AG09319 (cell line): ENCODE data around the gene UBR2.
A peak's percentile ranks its signal among the peaks of the same experiment; 100 is the strongest.

Experiments
- DNase-seq: peaks from one replicate; pipeline ENCODE4 v3.0.0-alpha.2; 2010; ENCODE audit warnings: low read depth; ENCODE audit errors: extremely low read depth
- CTCF ChIP-seq: IDR thresholded peaks from 2 replicates; pipeline ENCODE4 v1.5.1; 2011; ENCODE audit warnings: low read depth, mild to moderate bottlenecking, inconsistent platforms, low read length, moderate library complexity

Gene UBR2

GRCh38 chr6:42563697-42564505 is at the start of gene UBR2:
UBR2 (plus strand) TSS chr6:42564029; CDS start chr6:42564320, 291 bp downstream.
- TF ChIP-seq CTCF = peak; percentile 6
- peak; percentile 97 for DNase-seq

DNA sequence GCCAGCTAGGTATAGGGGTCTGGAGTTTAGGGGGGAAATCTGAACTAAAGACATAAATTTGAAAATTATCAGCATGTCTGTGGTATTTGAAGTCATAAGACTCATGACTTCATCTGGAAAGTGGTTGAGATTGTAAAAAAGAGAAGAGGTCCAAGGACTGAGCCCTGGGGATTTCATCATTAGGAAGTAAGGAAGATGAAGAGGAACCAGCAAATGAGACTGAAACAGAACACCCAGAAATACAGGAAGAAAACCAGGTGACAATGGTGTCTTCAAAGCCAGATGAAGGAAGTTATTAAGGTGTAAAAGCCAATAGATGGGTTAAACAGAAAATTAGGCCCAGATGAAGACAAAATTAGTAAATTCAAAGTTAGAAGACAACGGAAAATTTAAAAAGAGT is 49.1 kb upstream of the UBR2 start:
- DNase-seq = no peak
- no peak for TF ChIP-seq CTCF

GRCh38 chr6:42519779-42520178 is 44.0 kb upstream of the UBR2 start:
- no peak for DNase-seq
- no peak for TF ChIP-seq CTCF

DNA sequence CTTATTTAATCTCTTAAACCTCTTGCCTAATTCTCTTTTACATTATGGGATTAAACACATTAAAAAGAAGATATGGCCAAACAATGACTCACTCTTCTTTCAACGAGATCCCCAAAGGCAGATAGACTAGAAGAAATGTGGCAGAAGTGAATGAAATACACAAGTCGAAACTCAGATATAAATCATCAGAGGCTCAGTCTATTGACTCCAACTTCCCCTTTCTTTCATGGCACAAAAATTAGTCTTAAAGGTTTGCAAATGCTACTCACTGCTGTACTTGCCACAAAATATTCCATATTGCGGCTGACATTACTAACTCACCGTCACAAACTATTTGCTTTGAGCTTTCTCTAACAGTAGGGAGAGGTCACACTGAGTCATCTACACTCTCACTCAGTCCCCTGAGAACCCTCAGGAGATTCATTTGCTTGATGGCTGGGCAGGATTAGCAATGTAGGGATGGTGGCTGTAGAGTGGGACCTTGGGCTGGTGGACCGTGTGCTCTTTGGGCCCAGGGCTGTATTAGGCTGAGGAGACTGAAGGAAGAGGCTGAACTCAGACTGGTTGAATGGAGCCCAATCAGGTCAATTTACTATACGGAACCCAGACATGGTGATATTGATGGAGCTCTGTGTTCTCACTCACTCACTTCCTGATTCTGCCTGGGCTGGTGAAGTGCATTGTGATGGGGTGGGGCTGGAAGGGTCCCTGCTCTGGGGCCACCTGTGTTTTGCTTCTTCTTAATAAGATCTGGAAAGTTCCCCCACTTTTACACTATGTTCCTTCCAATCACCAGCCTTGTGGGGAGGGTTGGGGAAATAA is 42.8 kb upstream of the UBR2 start:
- TF ChIP-seq CTCF = no peak
- no peak for DNase-seq

DNA sequence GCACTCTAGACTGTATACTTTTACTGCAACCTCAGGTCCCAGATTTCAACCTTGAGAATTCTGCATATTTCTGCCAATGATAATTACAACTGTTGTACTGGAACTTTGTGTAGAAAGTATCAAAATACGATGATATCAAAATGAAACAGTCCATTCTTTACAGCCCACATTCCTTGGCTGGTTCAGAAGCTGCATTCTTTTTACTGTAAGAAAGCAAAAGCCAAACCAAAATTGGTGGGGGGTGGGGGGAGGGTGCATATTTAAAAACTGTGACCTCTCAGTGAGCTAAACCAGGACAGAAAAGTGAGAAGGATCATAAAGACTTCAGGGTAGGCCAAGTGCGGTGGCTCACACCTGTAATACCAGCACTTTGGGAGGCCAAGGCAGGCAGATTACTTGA is 41.8 kb upstream of the UBR2 start:
- DNase-seq = no peak
- no peak for TF ChIP-seq CTCF

DNA sequence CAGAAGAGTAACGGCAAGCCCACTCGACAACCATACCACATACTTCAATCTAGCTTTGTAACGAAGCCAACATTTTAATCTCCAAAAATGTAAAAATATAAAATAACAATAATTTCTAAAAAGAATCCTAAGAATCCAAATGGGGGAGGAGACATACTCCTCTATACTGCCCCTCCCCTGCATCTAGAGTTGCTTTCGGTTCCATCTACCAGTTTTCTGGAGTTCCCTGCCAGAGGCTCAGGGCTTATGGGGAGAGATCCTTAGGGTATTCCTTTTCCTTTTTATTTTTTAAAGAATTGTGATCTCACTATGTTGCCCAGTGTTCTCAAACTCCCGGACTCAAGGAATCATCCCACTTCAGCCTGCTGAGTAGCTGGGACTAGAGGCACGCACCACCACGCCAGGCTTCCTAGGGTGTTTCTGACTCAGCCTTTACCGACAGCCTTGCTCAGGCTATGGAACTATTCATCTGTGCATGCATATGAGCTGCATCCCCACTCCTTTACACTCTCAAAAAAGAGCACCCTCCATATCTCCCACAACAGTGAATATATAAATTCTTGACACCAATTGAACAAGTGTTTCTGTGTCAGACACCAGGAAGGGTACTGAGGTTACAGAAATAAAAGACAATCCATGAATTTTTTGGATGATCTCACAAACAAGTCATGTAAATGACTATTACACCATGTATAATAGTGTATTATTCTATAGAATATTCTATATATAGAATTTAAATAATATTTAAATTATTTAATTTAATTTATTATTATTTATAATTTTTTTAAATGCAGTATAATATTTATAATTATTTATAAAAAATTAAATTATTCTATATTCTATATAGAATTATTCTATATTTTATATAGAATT is 40.7 kb upstream of the UBR2 start:
- TF ChIP-seq CTCF = no peak
- DNase-seq = no peak

- DNase-seq = no peak
- TF ChIP-seq CTCF = no peak
Observed at GRCh38 chr6:42525206-42525605, 38.6 kb upstream of the UBR2 start.
